ENCODE data around the gene RALGDS.

RALGDS gene

GRCh38 chr9:133051966-133052539 lies 69.0 kb downstream of the RALGDS start:
- no peak for DNase-seq (ENCODE audit: low read depth in 2 of 2)

DNA sequence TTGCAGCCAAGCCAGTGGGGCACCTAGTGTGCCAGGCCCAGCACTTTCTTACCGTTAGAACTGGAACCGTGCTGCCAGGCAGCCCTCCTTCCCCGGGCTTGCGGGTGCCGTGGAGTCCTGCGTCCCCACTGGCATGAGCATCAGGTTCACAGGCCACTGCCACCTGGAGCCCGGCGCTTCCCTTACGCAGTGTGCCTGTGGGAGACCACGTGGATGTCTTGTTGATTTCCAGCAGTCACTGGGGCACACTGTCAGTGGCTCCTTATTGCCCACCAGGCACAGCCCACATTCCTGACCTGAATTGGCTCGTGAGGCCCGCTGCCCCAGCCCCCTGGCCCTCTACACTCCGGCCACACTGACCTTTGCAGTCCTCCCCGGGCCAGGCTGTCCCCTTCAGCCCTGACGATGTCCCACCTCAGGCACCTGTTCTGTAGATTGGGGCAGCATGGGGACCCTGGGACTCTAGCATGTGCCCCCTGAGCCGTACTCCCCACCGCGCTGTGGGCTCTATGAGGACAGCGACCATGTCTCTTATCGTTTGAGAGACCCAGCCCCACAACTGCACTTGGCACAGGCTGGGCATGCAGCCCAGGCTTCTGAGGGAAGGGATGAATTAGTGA lies 69.6 kb downstream of the RALGDS start:
- no peak for DNase-seq (ENCODE audit: low read depth in 2 of 2)

DNA sequence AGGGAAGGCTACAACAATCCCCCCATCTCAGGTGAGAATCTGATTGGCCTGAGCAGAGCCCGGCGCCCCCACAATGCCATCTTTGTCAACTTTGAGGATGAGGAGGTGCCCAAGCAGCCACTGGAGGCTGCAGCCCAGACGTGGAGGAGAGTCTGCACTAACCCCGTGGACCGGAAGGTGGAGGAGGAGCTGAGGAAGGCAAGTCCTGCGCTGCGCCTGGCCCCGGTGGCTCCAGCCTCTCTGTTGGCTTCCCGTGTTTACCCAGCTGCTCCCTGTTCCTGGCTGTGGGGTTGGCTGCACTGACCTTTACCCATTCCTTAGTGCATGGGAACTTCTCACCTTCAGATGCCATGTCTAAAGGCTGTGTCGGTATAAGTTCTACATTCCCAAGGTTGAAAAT lies 70.3 kb downstream of the RALGDS start:
- no peak for DNase-seq (ENCODE audit: low read depth in 2 of 2)

DNA sequence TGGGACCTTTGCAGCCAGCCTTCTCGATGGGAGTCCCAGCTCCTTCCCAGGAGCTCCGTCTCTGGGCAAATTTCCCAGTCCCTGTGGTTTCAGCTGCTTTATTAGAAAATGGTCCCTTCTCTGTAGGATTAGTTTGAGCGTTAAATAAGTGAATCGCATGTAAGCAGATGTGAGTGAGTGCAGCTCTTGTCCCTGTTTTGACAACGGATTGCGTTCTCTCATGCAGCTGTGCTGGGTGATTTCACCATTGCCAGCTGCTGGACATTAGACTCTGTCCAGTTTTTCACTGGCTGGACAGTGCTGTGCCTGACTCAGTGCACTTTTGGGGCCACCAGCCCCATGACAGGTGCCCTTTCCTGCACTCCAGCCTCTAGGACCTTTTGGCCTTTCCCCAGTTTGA lies 70.9 kb downstream of the RALGDS start:
- DNase-seq (ENCODE audit: low read depth in 2 of 2), result no peak

GRCh38 chr9:133049043-133049442 lies 72.0 kb downstream of the RALGDS start:
- no peak for DNase-seq (ENCODE audit: low read depth in 2 of 2)

- DNase-seq (ENCODE audit: low read depth in 2 of 2), result no peak
These were observed 72.4 kb downstream of the RALGDS start for GRCh38 chr9:133048595-133048994.

Measured in stimulated activated CD8-positive, alpha-beta memory T cell treated with anti-CD3 and anti-CD28 coated beads, Interleukin-15, amount 100 ng/mL, for 4 hours (primary cell).